Measurements from ENCODE around the gene RPL10. TPM values are rescaled to one million over a fixed set of nuclear protein-coding genes. Genes with fewer than 3 reads are reported as not detected.
"Not testable (repeated sequence)": the region's sequence is repeated elsewhere in the genome, so short reads cannot be mapped to it uniquely, and the experiment has no call there.

The RPL10 gene
- total RNA-seq, 1 donor from 2014 or later = 5,736 TPM

GRCh38 chrX:154384284-154384892, 13.8 kb upstream of the RPL10 start:
- peak; percentile 49 for TF ChIP-seq CTCF (conservative IDR thresholded peaks at IDR 0.05; ENCODE audit: low read depth, low read length)
- DNase-seq (ENCODE audit: low read depth) = no peak
- H3K4me3 ChIP-seq (ENCODE audit: low read depth, low read length) = no peak overlapping the region

- H3K4me3 ChIP-seq (ENCODE audit: low read depth, low read length); DNase-seq (ENCODE audit: low read depth): not testable (repeated sequence)
These were observed 10.1 kb upstream of the RPL10 start for GRCh38 chrX:154388094-154388493.

- H3K4me3 ChIP-seq (ENCODE audit: low read depth, low read length); DNase-seq (ENCODE audit: low read depth): not testable (repeated sequence)
These were observed 9.5 kb upstream of the RPL10 start for GRCh38 chrX:154388649-154389048.

GRCh38 chrX:154389812-154390747, 8.1 kb upstream of the RPL10 start:
- DNase-seq (ENCODE audit: low read depth); H3K4me3 ChIP-seq (ENCODE audit: low read depth, low read length): not testable (repeated sequence)

- DNase-seq (ENCODE audit: low read depth) = not testable (repeated sequence)
- peak overlapping the region; percentile 23 for H3K4me3 ChIP-seq (ENCODE audit: low read depth, low read length)
These were observed 1.8 kb upstream of the RPL10 start for GRCh38 chrX:154396363-154396762.

- H3K4me3 ChIP-seq (ENCODE audit: low read depth, low read length) = peak overlapping the region; percentile 84
- TF ChIP-seq CTCF (conservative IDR thresholded peaks at IDR 0.05; ENCODE audit: low read depth, low read length) = no peak
- DNase-seq (ENCODE audit: low read depth) = no peak
These were observed 947 bp upstream of the RPL10 start for GRCh38 chrX:154396973-154397887.

- H3K4me3 ChIP-seq (ENCODE audit: low read depth, low read length) = peak overlapping the region; percentile 84
- TF ChIP-seq CTCF (conservative IDR thresholded peaks at IDR 0.05; ENCODE audit: low read depth, low read length) = peak; percentile 71
- DNase-seq (ENCODE audit: low read depth) = no peak
These were observed 720 bp downstream of the RPL10 start for GRCh38 chrX:154398668-154399526.

GRCh38 chrX:154399527-154400368, 1.6 kb downstream of the RPL10 start:
- TF ChIP-seq CTCF (conservative IDR thresholded peaks at IDR 0.05; ENCODE audit: low read depth, low read length) = no peak
- H3K4me3 ChIP-seq (ENCODE audit: low read depth, low read length) = peak overlapping the region; percentile 84
- DNase-seq (ENCODE audit: low read depth) = no peak

GRCh38 chrX:154400369-154400817, 2.2 kb downstream of the RPL10 start:
- not testable (repeated sequence) for DNase-seq (ENCODE audit: low read depth)
- peak overlapping the region; percentile 84 for H3K4me3 ChIP-seq (ENCODE audit: low read depth, low read length)

All from epithelial cell of proximal tubule (primary cell).